ENCODE data around the gene SCN8A. TPM values are rescaled to one million over a fixed set of nuclear protein-coding genes. Genes with fewer than 3 reads are reported as not detected.

SCN8A gene
- total and polyA plus RNA-seq, 2 donors (not counting 3 experiments of a cell fraction or from before 2014, with no cell fraction given) = 9.4 to 20.4 TPM

DNA sequence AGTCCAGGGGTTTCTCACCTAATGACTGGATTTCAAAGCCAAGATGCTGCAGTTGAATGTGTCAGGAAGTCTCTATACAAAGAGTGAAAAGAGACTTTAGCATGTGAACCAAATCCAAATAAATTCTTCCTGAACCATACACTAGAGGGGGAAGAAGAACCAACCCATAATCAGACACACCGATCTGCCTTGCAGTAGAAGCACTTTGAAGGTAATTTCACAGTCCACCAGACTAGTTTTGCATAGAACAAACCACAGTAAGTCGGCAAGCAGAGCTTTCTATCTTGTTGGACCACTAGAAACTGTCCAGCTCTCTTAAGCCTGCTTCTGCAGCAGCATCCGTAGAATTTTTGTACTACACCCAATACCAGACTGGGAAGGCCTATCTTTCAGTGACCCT is 218.2 kb downstream of the SCN8A start:
- no peak for FAIRE-seq
- CTCF ChIA-PET = no interaction called here

More for the DNA sequence above, 218.2 kb downstream of the SCN8A start:
- Histone ChIP-seq H3K27me3 (ENCODE audit: control insufficient read depth in 2 of 2, insufficient read depth in 2 of 2, low read length in 2 of 2) (no peaks in the 10 kb centered on the region), H3K9me1 (replicated peaks; ENCODE audit: control insufficient read depth, extremely low read depth, insufficient read depth, low read length) (no peaks in the 10 kb centered on the region), H3K4me3 (replicated peaks in 1 of 3; ENCODE audit: insufficient read depth in 1 of 3, low read depth in 1 of 3, low read length in 3 of 3) (no peak overlapping the region), H3K36me3 (ENCODE audit: control insufficient read depth in 2 of 2, extremely low read depth in 1 of 2, insufficient read depth in 2 of 2, low read length in 2 of 2) (peaks cover 0 to 7% of the 10 kb centered on the region in 2 experiments), H3K79me2 (ENCODE audit: control insufficient read depth, insufficient read depth, low read length) (no peaks in the 10 kb centered on the region), H2AFZ (ENCODE audit: low read depth, low read length) (no peak overlapping the region), H3K4me1 (ENCODE audit: control insufficient read depth, extremely low read depth, insufficient read depth, low read length) (peaks cover 4% of the 10 kb centered on the region), H3K27ac (ENCODE audit: insufficient read depth, low read depth, low read length) (no peak overlapping the region), H4K20me1 (replicated peaks; ENCODE audit: control insufficient read depth, extremely low read depth, insufficient read depth, low read length) (no peaks in the 10 kb centered on the region), H3K9ac (replicated peaks; ENCODE audit: extremely low read depth, insufficient read depth, low read length) (no peak overlapping the region), H3K4me2 (ENCODE audit: insufficient read depth, low read length) (no peak overlapping the region), H3K9me3 (replicated peaks; ENCODE audit: control insufficient read depth, insufficient read depth, low read length) (no peaks in the 10 kb centered on the region)
- TF ChIP-seq, protein P1, sequence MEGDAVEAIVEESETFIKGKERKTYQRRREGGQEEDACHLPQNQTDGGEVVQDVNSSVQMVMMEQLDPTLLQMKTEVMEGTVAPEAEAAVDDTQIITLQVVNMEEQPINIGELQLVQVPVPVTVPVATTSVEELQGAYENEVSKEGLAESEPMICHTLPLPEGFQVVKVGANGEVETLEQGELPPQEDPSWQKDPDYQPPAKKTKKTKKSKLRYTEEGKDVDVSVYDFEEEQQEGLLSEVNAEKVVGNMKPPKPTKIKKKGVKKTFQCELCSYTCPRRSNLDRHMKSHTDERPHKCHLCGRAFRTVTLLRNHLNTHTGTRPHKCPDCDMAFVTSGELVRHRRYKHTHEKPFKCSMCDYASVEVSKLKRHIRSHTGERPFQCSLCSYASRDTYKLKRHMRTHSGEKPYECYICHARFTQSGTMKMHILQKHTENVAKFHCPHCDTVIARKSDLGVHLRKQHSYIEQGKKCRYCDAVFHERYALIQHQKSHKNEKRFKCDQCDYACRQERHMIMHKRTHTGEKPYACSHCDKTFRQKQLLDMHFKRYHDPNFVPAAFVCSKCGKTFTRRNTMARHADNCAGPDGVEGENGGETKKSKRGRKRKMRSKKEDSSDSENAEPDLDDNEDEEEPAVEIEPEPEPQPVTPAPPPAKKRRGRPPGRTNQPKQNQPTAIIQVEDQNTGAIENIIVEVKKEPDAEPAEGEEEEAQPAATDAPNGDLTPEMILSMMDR (IDR thresholded peaks at IDR 0.05; ENCODE audit: extremely low read depth in 1 of 2, insufficient read depth in 1 of 2, low read depth in 1 of 2, low read length in 2 of 2) = no peak
- no peak for TF ChIP-seq POLR2AphosphoS5 (IDR thresholded peaks at IDR 0.05; ENCODE audit: insufficient read depth, low read depth, low read length)
- no peak for TF ChIP-seq POLR2A (IDR thresholded peaks at IDR 0.05; ENCODE audit: low read depth, low read length)
- TF ChIP-seq MAX (IDR thresholded peaks at IDR 0.05; ENCODE audit: insufficient read depth, insufficient read length) = no peak
- no peak for TF ChIP-seq GATA2 (IDR thresholded peaks at IDR 0.05; ENCODE audit: insufficient read depth, insufficient read length, low read depth, low read length)
- dilution Hi-C loops (cut with MboI; ENCODE audit: extremely low pct_ligation_motif_present, low sequenced_read_pairs) (no loop called here), intact Hi-C loops (cut with micrococcal nuclease) (no loop called here)
- no peak for DNase-seq (ENCODE audit: low read depth, low spot score)
- no TSS peak for BruUV-seq (replicated peaks)
- POLR2A ChIA-PET = no interaction called here

Data from endothelial cell of umbilical vein (primary cell).